C4-2B (cell line): Measurements from ENCODE around the gene DOCK10.

Experiments used
- CTCF ChIP-seq: fragments of 450-650 bp; conservative IDR thresholded peaks from 2 replicates; pipeline ENCODE4 v1.5.1; 2017; ENCODE audit warnings: mild to moderate bottlenecking
- ZFX ChIP-seq: fragments of 450-650 bp; IDR thresholded peaks from 2 replicates; pipeline ENCODE4 v1.6.1; 2017

- TF ChIP-seq CTCF, result peak; percentile 23
- TF ChIP-seq ZFX, result no peak
Observed at GRCh38 chr2:224807153-224807964, 234.9 kb downstream of the DOCK10 start.
